Activated CD8-positive, alpha-beta T cell treated with anti-CD3 and anti-CD28 coated beads for 36 hours (primary cell): Measurements from ENCODE around the gene PRDM16. TPM values are rescaled to one million over a fixed set of nuclear protein-coding genes. Genes with fewer than 3 reads are reported as not detected.

Source experiments
- ATAC-seq: fragments of 200-7000 bp; cut with Tn5 transposase; one replicate; pipeline ENCODE4 v1.10.0; 2021; ENCODE audit warnings: mild to moderate bottlenecking, moderate library complexity
- CTCF ChIA-PET: fragments of 350-600 bp; sonication (Branson Sonifier 250); formaldehyde crosslinking; loops from one replicate; lab custom pipeline; 2021; ENCODE audit warnings: antibody characterized with exemption; lab: Charles Lee
- POLR2A ChIA-PET: fragments of 350-600 bp; sonication (Branson Sonifier 250); formaldehyde crosslinking; loops from one replicate; lab custom pipeline; 2021; ENCODE audit warnings: antibody characterized with exemption; lab: Charles Lee
- DNase-seq: peaks from one replicate; pipeline ENCODE4 v3.0.0-alpha.2; 2020
- H3K27ac Mint-ChIP-seq: one replicate; pipeline ENCODE4 v1.8.0; 2021; ENCODE audit warnings: mild to moderate bottlenecking, mixed read lengths
- H3K27me3 Mint-ChIP-seq: one replicate; pipeline ENCODE4 v1.8.0; 2021; ENCODE audit warnings: mixed read lengths
- H3K36me3 Mint-ChIP-seq: one replicate; pipeline ENCODE4 v1.8.0; 2021; ENCODE audit warnings: low read depth, mixed read lengths
- H3K4me1 Mint-ChIP-seq: one replicate; pipeline ENCODE4 v1.8.0; 2021; ENCODE audit warnings: low read depth, mixed read lengths
- H3K4me3 Mint-ChIP-seq: one replicate; pipeline ENCODE4 v1.8.0; 2021; ENCODE audit warnings: mild to moderate bottlenecking, moderate library complexity, mixed read lengths
- H3K9me3 Mint-ChIP-seq: one replicate; pipeline ENCODE4 v1.8.0; 2021; ENCODE audit warnings: mixed read lengths
- CTCF ChIP-seq: fragments of 200-600 bp; IDR thresholded peaks from one replicate; pipeline ENCODE4 v1.8.0; 2022; ENCODE audit warnings: antibody characterized with exemption, mild to moderate bottlenecking
- intact Hi-C: fragments of 100-400 bp; cut with micrococcal nuclease; formaldehyde crosslinking; loops from one replicate; pipeline ENCODE4 v1.10.0; 2022
- total RNA-seq, 2 experiments: library from RNA; stranded (reverse); gene quantifications; one replicate each; pipeline ENCODE4 v1.2.3, GENCODE V29; 2021

The PRDM16 gene
- total RNA-seq, 2 experiments from 2014 or later, result 0.29 to 0.49 TPM

DNA sequence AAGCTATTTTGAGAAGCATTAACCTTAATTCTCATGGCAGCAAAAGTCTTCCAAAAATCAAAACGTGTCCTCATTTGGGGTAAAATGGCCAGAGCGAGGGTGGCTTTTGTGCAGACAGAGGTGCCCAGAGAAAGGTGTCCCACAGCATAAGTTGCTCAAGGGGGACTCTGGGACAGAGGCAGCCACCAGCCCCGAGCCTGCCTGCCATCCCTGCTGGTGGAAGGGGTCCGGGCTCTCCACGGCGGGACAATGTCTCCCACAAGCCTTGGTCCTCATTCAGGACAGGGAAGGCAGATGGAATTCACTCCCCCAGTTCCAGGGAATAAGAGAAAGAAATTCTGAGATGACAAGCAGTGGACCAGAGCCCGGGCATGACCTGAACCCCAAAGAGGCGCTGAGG lies 372.9 kb downstream of the PRDM16 start:
- H3K4me1 Mint-ChIP-seq, result no peaks in the 10 kb centered on the region
- ChIA-PET POLR2A (interaction anchor here (1.5 kb wide), 1 partner anchor 12 kb away, joined by 6 read pairs; no protein-coding TSS in a partner anchor), CTCF (interaction anchor here (0.7 to 1.6 kb wide), 3 partner anchors 11 to 49 kb away, joined by 3 read pairs; no protein-coding TSS in a partner anchor)
- intact Hi-C loops, result no loop called here
- no peak overlapping the region for H3K4me3 Mint-ChIP-seq
- DNase-seq (no peak), ATAC-seq (no peak)
- no peaks in the 10 kb centered on the region for H3K36me3 Mint-ChIP-seq
- H3K27me3 Mint-ChIP-seq, result peaks cover 5% of the 10 kb centered on the region
- no peak overlapping the region for H3K27ac Mint-ChIP-seq
- peaks cover 1% of the 10 kb centered on the region for H3K9me3 Mint-ChIP-seq
- TF ChIP-seq CTCF, result no peak

- Mint-ChIP-seq H3K9me3 (peaks cover 1% of the 10 kb centered on the region), H3K36me3 (no peaks in the 10 kb centered on the region), H3K27me3 (peaks cover 5% of the 10 kb centered on the region), H3K4me3 (no peak overlapping the region), H3K27ac (no peak overlapping the region), H3K4me1 (no peaks in the 10 kb centered on the region)
- intact Hi-C loops, result no loop called here
- POLR2A ChIA-PET, result interaction anchor here (1.5 kb wide), 1 partner anchor 11 kb away, joined by 6 read pairs; no protein-coding TSS in a partner anchor
- TF ChIP-seq CTCF, result no peak
- DNase-seq (no peak), ATAC-seq (no peak)
- CTCF ChIA-PET, result interaction anchor here (1.0 to 1.6 kb wide), 2 partner anchors 10 to 49 kb away, joined by 3 read pairs; no protein-coding TSS in a partner anchor
These were observed 373.3 kb downstream of the PRDM16 start for GRCh38 chr1:3442331-3442730.

GRCh38 chr1:3442901-3443300 lies 373.9 kb downstream of the PRDM16 start:
- Mint-ChIP-seq H3K4me3 (no peak overlapping the region), H3K36me3 (no peaks in the 10 kb centered on the region), H3K4me1 (no peaks in the 10 kb centered on the region), H3K27me3 (peaks cover 5% of the 10 kb centered on the region), H3K9me3 (peaks cover 1% of the 10 kb centered on the region), H3K27ac (no peak overlapping the region)
- ChIA-PET POLR2A (interaction anchor here (1.5 kb wide), 1 partner anchor 10 kb away, joined by 6 read pairs; no protein-coding TSS in a partner anchor), CTCF (interaction anchor here (1.0 kb wide), 1 partner anchor 10 kb away, joined by 3 read pairs; no protein-coding TSS in a partner anchor)
- ATAC-seq (no peak), DNase-seq (no peak)
- intact Hi-C loops, result no loop called here
- TF ChIP-seq CTCF, result no peak

DNA sequence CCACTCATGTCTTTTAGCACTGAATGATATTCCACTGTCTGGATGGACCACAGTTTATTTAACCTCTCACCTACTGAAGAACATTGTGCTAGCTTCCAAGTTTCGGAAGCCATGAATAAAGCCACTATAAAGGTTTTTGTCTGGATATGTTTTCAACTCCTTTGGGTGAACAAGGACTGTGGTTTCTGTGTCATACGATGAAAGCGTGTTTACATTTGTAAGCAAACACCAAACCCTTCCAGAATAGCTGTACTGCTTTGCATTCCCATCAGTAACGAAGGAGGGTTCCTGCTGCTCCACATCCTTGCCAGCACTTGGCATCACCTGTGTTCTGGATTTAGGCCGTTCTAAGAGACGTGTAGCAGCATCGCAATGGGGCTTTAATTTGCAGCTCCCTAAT lies 374.8 kb downstream of the PRDM16 start:
- no peak overlapping the region for H3K27ac Mint-ChIP-seq
- H3K9me3 Mint-ChIP-seq, result peaks cover 1% of the 10 kb centered on the region
- ChIA-PET CTCF (interaction anchor here (2.0 kb wide), 1 partner anchor 9 kb away, joined by 11 read pairs; no protein-coding TSS in a partner anchor), POLR2A (no interaction called here)
- TF ChIP-seq CTCF, result no peak
- DNase-seq (no peak), ATAC-seq (no peak)
- no peak overlapping the region for H3K4me3 Mint-ChIP-seq
- intact Hi-C loops, result no loop called here
- no peaks in the 10 kb centered on the region for H3K4me1 Mint-ChIP-seq
- H3K36me3 Mint-ChIP-seq, result no peaks in the 10 kb centered on the region
- peaks cover 7% of the 10 kb centered on the region for H3K27me3 Mint-ChIP-seq

GRCh38 chr1:3444298-3444697 lies 375.3 kb downstream of the PRDM16 start:
- intact Hi-C loops, result no loop called here
- Mint-ChIP-seq H3K9me3 (peaks cover 1% of the 10 kb centered on the region), H3K4me3 (no peak overlapping the region), H3K36me3 (no peaks in the 10 kb centered on the region), H3K4me1 (no peaks in the 10 kb centered on the region), H3K27ac (no peak overlapping the region), H3K27me3 (peaks cover 9% of the 10 kb centered on the region)
- ChIA-PET POLR2A (no interaction called here), CTCF (interaction anchor here (2.0 kb wide), 1 partner anchor 9 kb away, joined by 11 read pairs; no protein-coding TSS in a partner anchor)
- no peak for TF ChIP-seq CTCF
- DNase-seq (no peak), ATAC-seq (no peak)
